Mesothelial cell of epicardium (in vitro differentiated cells): Measurements from ENCODE around the gene ERF. TPM values are rescaled to one million over a fixed set of nuclear protein-coding genes. Genes with fewer than 3 reads are reported as not detected.

Source experiments
- DNase-seq, 2 experiments: peaks; one replicate each; pipeline ENCODE4 v3.0.0; 2021; ENCODE audit warnings: low spot score in 2 of 2; ENCODE audit not compliant: unreplicated experiment in 2 of 2
- H3K27ac Mint-ChIP-seq: 2 replicates; pipeline ENCODE4 v1.8.0; 2021; ENCODE audit warnings: mixed read lengths
- H3K27me3 Mint-ChIP-seq: 2 replicates; pipeline ENCODE4 v1.8.0; 2021; ENCODE audit warnings: low read depth, mixed read lengths
- H3K36me3 Mint-ChIP-seq: 2 replicates; pipeline ENCODE4 v1.8.0; 2021; ENCODE audit warnings: mixed read lengths
- H3K4me1 Mint-ChIP-seq: 2 replicates; pipeline ENCODE4 v1.8.0; 2021; ENCODE audit warnings: mixed read lengths
- H3K4me3 Mint-ChIP-seq: 2 replicates; pipeline ENCODE4 v1.8.0; 2021; ENCODE audit warnings: mild to moderate bottlenecking, moderate library complexity, mixed read lengths
- H3K9me3 Mint-ChIP-seq: 2 replicates; pipeline ENCODE4 v1.8.0; 2021; ENCODE audit warnings: mixed read lengths
- total RNA-seq: library from RNA; stranded (reverse); gene quantifications from 3 replicates; pipeline ENCODE4 v1.2.1, GENCODE V29; 2021
- TF ChIP-seq, protein P1 (sequence below): fragments of 200-600 bp; sonication (generic); IDR thresholded peaks from one replicate; pipeline ENCODE4 v1.5.0; 2021; ENCODE audit warnings: antibody characterized with exemption; ENCODE audit not compliant: unreplicated experiment

The ERF gene
- total RNA-seq, 1 donor from 2014 or later: 92.1 TPM

DNA sequence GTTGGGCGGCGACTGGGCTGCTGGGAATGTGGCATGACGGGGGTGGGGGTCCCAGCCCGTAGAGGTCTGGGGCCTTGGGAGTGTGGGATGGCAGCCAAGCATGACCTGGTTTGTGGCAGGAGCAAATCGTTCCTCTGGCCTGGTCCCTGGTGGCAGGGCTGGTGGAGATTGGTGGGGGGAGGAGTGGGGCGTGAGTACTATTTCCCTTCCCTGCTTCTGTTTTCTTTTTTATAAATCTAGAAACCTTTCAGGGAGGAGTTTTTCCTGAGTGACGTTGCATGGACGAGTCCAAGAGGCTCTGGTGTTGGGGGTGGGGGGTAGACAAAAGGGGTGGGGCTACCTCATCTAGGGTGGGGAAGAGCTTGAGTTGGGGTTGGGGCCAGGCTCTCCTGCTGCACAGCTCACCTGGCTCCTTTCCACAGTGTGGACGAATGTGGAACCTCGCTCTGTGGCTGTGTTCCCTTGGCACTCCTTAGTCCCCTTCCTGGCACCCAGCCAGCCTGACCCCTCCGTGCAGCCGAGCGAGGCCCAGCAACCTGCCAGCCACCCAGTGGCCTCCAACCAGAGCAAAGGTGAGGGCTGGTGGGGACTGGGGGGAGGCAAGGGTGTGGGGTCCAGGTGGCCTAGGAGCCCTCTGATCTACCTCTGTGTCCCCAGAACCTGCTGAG lies 31.6 kb upstream of the ERF start:
- Mint-ChIP-seq H3K27me3 (no peaks in the 10 kb centered on the region), H3K4me1 (peaks cover 29% of the 10 kb centered on the region), H3K4me3 (peak overlapping the region; percentile 82), H3K36me3 (peaks cover 3% of the 10 kb centered on the region), H3K9me3 (no peaks in the 10 kb centered on the region), H3K27ac (peak overlapping the region; percentile 81)
- no peak for DNase-seq
- TF ChIP-seq, protein P1, sequence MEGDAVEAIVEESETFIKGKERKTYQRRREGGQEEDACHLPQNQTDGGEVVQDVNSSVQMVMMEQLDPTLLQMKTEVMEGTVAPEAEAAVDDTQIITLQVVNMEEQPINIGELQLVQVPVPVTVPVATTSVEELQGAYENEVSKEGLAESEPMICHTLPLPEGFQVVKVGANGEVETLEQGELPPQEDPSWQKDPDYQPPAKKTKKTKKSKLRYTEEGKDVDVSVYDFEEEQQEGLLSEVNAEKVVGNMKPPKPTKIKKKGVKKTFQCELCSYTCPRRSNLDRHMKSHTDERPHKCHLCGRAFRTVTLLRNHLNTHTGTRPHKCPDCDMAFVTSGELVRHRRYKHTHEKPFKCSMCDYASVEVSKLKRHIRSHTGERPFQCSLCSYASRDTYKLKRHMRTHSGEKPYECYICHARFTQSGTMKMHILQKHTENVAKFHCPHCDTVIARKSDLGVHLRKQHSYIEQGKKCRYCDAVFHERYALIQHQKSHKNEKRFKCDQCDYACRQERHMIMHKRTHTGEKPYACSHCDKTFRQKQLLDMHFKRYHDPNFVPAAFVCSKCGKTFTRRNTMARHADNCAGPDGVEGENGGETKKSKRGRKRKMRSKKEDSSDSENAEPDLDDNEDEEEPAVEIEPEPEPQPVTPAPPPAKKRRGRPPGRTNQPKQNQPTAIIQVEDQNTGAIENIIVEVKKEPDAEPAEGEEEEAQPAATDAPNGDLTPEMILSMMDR: no peak

DNA sequence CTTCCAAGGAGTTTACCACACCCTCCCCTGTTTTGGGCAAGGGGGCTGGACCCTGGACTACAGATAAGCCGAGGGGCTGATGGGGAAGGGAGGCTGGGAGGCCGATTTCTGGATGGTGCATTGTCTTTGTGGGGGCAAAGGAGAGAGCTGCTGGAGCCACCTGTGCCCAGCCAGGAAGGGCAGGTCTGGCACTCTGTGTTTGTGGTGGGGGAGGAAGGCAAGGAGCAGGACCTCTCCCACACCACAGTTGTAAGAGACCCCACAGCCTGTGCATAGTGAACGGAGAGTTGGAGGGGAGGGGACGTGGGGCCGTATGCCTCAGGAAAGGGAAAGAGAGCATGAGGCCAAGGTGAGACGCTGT lies 31.0 kb upstream of the ERF start:
- Mint-ChIP-seq H3K36me3 (peaks cover 3% of the 10 kb centered on the region), H3K27ac (peak overlapping the region; percentile 81), H3K9me3 (no peaks in the 10 kb centered on the region), H3K27me3 (no peaks in the 10 kb centered on the region), H3K4me3 (peak overlapping the region; percentile 82), H3K4me1 (peaks cover 33% of the 10 kb centered on the region)
- no peak for DNase-seq
- TF ChIP-seq, protein P1: no peak

DNA sequence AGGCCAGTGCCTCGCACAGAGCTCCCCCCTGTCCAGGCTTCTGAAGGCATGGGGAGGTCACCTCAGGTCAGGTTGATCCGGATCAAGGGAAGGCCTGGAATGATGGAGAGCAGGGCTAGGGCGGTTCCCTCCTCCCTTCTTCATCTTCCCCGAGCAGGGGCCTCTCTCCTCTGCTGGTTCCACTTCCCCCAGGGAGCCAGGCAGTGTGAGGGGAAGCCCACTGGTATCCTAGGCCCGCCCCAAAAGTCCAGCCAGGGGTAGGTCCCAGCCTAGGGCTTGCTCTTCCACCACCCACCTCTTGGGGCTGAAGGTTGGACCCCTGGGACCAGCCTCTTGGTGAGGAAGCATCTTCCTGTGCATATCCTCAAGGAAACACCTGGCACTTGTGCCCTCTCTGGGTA lies 30.6 kb upstream of the ERF start:
- DNase-seq: no peak
- peaks cover 33% of the 10 kb centered on the region for H3K4me1 Mint-ChIP-seq
- H3K9me3 Mint-ChIP-seq: no peaks in the 10 kb centered on the region
- TF ChIP-seq, protein P1: no peak
- H3K36me3 Mint-ChIP-seq: peaks cover 3% of the 10 kb centered on the region
- H3K4me3 Mint-ChIP-seq: peak overlapping the region; percentile 82
- H3K27ac Mint-ChIP-seq: peak overlapping the region; percentile 81
- H3K27me3 Mint-ChIP-seq: no peaks in the 10 kb centered on the region

DNA sequence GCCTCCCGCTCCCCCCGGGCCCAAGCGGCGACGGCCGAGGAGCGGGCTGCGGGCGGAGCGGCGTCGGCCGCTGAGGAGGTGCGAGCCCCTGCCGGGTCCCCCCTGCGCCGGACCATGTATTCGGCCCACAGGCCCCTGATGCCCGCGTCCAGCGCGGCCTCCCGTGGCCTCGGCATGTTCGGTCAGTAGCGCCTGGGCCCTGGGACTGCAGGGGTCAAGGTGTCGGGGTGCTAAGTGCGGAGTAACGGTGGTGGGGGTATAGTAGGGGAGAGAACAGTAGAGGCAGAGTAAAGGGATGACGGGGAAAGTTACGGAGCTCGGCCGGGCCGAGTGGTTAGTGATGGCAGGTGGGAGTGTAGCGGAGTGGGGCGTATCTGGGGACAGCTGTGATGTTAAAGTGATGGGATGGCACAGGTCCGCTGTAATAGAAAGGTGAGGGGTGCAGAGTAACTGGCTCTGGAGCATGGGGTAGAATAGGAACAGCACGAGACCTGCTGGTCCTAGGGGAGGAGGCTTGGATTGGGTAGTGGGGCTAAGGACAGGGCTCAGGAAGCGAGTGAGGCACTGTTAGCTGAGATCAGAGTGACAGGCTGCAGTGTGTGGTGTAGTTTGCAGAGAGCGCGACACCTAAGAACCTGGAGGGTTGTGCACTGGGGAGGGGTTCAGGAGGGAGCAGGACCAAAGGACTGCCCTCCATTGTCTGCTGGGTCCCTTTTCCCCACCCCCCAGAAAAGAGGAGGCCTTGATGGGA lies 29.8 kb upstream of the ERF start:
- DNase-seq: peak; percentile 18 to 48

DNA sequence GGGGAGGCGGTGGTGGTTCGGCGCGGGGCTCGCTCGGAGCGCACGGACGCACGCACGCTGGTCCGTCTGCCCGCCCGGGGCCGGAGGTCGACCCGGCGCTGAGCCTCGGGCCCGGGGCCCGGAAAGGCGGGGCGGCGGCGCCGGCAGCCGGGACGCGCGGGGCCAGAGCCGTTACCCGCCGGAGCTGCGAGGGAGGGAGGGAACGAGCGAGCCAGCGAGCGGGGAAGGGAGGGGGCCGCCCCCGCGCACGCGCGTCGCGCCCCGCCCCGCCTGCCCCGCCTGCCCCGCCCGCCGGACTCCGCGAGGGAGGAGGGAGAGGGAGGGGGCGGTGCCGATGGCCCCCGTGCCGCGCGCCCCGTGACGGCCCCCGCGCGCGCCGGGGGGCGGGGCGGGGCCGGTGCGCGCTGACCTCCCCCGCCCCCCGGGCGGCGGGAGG lies 29.2 kb upstream of the ERF start:
- TF ChIP-seq, protein P1: no peak
- Mint-ChIP-seq H3K9me3 (no peaks in the 10 kb centered on the region), H3K27me3 (no peaks in the 10 kb centered on the region), H3K27ac (no peak overlapping the region), H3K4me1 (peaks cover 40% of the 10 kb centered on the region), H3K4me3 (no peak overlapping the region), H3K36me3 (no peaks in the 10 kb centered on the region)
- DNase-seq: peak; percentile 73 to 74

More for the DNA sequence above, 29.8 kb upstream of the ERF start:
- TF ChIP-seq, protein P1: no peak
- peaks cover 33% of the 10 kb centered on the region for H3K4me1 Mint-ChIP-seq
- peaks cover 2% of the 10 kb centered on the region for H3K36me3 Mint-ChIP-seq
- H3K4me3 Mint-ChIP-seq: peak overlapping the region; percentile 82
- H3K27me3 Mint-ChIP-seq: no peaks in the 10 kb centered on the region
- H3K9me3 Mint-ChIP-seq: no peaks in the 10 kb centered on the region
- H3K27ac Mint-ChIP-seq: peak overlapping the region; percentile 92
